AG09309 (cell line): ENCODE data around the gene CNTNAP2.

Experiments
- DNase-seq: peaks from one replicate; pipeline ENCODE4 v3.0.0-alpha.2; 2010; ENCODE audit warnings: low read depth
- H3K4me3 ChIP-seq: 2 replicates; pipeline ENCODE4 v1.5.1; 2011; ENCODE audit warnings: mild to moderate bottlenecking, low read depth, low read length, moderate library complexity; ENCODE audit not compliant: control insufficient read depth
- TF ChIP-seq, protein P1 (sequence below): IDR thresholded peaks from 2 replicates; pipeline ENCODE4 v1.5.1; 2011; ENCODE audit warnings: mild to moderate bottlenecking, low read depth, low read length, inconsistent platforms; ENCODE audit not compliant: insufficient read depth, control insufficient read depth; ENCODE audit errors: missing control alignments

CNTNAP2 gene

DNA sequence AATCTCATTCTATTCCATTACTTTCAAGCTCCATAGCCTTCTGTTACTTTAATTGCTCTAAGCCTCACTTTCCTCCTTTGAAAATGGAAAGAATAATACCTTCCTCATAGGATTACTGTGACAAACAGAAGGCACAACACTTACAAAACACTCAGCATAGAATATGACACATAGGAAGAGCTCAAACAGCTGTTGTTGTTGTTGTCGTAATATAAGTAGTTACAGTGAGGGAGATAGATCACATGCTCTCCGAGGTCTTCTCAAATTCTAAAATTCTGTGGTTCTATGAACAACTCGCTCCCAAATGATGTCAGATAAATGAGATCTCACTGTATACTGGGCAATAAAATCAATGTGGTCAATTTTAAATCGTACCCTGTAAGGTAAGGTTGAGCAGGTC is 1424.7 kb downstream of the CNTNAP2 start:
- H3K4me3 ChIP-seq, result no peak overlapping the region
- DNase-seq, result no peak
- TF ChIP-seq, protein P1, sequence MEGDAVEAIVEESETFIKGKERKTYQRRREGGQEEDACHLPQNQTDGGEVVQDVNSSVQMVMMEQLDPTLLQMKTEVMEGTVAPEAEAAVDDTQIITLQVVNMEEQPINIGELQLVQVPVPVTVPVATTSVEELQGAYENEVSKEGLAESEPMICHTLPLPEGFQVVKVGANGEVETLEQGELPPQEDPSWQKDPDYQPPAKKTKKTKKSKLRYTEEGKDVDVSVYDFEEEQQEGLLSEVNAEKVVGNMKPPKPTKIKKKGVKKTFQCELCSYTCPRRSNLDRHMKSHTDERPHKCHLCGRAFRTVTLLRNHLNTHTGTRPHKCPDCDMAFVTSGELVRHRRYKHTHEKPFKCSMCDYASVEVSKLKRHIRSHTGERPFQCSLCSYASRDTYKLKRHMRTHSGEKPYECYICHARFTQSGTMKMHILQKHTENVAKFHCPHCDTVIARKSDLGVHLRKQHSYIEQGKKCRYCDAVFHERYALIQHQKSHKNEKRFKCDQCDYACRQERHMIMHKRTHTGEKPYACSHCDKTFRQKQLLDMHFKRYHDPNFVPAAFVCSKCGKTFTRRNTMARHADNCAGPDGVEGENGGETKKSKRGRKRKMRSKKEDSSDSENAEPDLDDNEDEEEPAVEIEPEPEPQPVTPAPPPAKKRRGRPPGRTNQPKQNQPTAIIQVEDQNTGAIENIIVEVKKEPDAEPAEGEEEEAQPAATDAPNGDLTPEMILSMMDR, result no peak

DNA sequence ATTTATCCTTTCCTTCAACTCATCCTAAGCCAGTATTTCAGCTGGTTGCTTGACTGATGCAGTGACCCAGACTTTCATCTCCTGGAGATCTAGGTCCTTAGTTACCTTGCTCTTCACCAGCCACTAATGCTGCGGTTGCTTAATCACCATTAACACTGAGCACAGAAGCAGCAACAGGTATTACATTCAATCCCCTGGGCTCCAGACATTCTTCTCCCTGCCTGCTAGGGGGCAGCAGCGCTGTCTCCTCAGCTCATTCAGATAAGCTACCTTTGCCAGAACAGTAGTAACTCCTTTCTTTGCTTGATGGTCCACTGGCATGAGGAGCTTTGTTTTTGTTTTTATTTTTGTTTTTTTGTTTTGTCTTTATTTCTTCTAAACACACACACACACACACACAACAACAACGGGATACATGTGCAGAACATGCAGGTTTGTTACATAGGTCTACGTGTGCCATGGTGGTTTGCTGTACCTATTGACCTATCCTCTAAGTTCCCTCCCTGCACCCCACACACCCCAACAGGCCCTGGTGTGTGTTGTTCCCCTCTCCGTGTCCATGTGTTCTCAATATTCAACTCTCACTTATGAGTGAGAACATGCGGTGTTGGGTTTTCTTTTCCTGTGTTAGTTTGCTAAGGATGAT is 1430.8 kb downstream of the CNTNAP2 start:
- no peak overlapping the region for H3K4me3 ChIP-seq
- TF ChIP-seq, protein P1, result peak; percentile 47
- DNase-seq, result no peak

DNA sequence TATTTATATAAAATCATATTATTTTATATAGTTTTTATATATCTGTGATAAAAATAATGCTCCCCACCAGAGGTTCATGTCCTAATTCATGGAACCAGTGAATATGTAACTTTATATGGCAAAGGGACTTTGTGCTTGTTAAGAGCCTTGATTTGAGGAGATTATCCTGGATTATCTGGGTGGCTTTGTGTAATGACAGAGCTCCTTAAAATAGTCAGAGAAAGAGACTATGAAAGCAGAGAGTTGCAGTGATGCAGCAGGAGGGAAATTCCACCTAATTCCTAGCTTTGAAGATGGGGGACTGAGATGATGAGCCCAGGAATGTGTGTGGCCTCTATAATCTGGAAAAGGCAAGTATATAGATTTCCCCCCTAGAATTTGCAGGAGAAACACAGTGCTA is 1439.7 kb downstream of the CNTNAP2 start:
- TF ChIP-seq, protein P1, result no peak
- no peak for DNase-seq
- no peak overlapping the region for H3K4me3 ChIP-seq

DNA sequence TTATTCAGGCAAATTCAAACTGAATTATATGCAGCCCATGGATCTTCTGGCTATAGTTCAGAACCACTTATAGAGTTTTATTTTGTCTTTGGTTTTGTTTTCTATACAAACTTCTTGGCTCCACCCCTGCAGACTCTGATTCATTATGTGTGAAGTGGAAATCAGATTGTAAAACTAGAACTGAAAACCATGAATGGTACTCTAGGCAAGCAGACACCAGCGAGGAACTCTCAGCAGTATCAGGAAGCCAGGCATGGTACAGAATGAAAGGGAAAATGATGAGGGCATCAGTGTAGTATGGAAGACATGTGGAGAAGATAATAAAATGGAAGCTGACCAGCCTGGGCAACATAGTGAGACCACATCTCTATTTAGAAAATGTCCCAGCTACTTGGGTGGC is 1447.1 kb downstream of the CNTNAP2 start:
- no peak overlapping the region for H3K4me3 ChIP-seq
- TF ChIP-seq, protein P1, result no peak
- no peak for DNase-seq

DNA sequence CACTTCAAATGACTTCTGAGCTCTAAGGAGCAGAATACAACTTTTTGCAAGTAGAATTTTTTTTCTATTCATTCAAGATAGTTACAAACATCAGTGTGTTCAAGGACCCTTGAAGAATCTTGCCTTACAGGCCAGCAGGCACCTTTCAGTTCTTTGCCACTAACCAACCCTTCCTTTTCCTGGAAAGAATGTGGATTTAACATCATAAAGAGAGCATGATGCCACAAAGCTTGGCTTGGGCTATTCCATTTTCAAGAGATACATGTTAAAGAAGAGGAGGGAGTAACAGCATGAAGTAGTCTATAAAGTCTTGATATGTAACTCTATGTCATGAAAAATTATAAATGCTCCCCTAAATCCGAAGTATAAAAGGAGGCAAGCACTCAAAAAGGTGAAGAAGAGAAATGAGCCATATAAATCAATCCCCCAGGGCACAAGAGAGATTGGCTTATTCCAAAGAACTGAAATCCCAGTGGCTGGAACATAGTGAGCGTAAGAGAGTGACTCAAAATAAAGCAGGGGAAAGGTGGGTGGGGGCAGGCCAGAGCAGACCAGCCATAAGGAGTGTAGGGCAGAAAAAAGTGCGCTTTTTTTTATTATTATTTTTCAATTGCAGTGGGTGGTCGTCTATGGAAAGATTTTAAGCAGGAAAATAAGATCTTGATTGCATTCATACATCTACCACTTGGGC is 1448.3 kb downstream of the CNTNAP2 start:
- no peak overlapping the region for H3K4me3 ChIP-seq
- TF ChIP-seq, protein P1, result no peak
- no peak for DNase-seq

DNA sequence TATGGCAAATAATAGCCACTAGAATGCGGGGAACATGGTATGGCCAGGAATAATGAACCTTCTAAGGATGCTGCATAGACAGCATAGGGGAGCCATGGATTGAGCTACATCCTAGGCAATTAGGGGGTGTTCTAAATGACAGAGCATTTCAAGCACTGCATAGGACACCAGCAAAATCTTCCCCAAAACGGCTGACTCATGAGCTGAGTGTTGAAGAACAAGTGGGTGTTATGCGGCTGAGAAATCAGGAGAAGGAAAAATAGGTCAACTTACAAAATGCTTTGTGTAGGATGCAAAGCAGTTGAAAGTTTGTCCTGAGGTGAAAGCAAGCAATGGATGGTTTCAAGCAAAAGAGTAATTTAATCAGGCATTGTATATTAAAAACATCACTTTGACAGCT is 1450.4 kb downstream of the CNTNAP2 start:
- DNase-seq, result no peak
- no peak overlapping the region for H3K4me3 ChIP-seq
- TF ChIP-seq, protein P1, result no peak
